AG04450 (cell line): Measurements from ENCODE around the gene PDE11A. TPM values are rescaled to one million over a fixed set of nuclear protein-coding genes. Genes with fewer than 3 reads are reported as not detected.

Experiments
- CTCF ChIA-PET: fragments of 300-600, 350-600 bp; formaldehyde crosslinking; extraction: SDS; loops from one replicate; lab custom pipeline; 2022; ENCODE audit warnings: antibody characterized with exemption, inconsistent platforms; lab: Charles Lee
- POLR2A ChIA-PET: fragments of 350-600 bp; formaldehyde crosslinking; extraction: SDS; loops from one replicate; lab custom pipeline; 2021; ENCODE audit warnings: antibody characterized with exemption, inconsistent platforms; lab: Yijun Ruan, JAX
- DNase-seq: peaks from one replicate; pipeline ENCODE4 v3.0.0-alpha.2; 2011; ENCODE audit warnings: low read depth, low spot score
- H3K27ac ChIP-seq: one replicate; pipeline ENCODE4 v1.5.1; 2012; ENCODE audit warnings: low read depth, low read length, control low read depth
- H3K27me3 ChIP-seq: one replicate; pipeline ENCODE4 v1.6.0; 2012; ENCODE audit warnings: low read length; ENCODE audit not compliant: control insufficient read depth, insufficient read depth
- H3K4me3 ChIP-seq: 2 replicates; pipeline ENCODE4 v1.5.1; 2011; ENCODE audit warnings: mild to moderate bottlenecking, low read depth, low read length, control low read depth
- H3K9me3 ChIP-seq: 2 replicates; pipeline ENCODE4 v1.5.1; 2012; ENCODE audit warnings: low read length; ENCODE audit not compliant: control insufficient read depth, insufficient read depth
- CTCF ChIP-seq: IDR thresholded peaks from 2 replicates; pipeline ENCODE4 v1.5.1; 2011; ENCODE audit warnings: low read depth, low read length, control low read depth, inconsistent platforms
- polyA plus RNA-seq: library from polyadenylated mRNA; depleted of rRNA; stranded (reverse); fragments of >200 nt; gene quantifications from 2 replicates; pipeline ENCODE4 v1.2.3, GENCODE V29; 2011; rRNA removed
- small RNA-seq: library from RNA; depleted of rRNA; stranded (forward); fragments of <200 nt; gene quantifications from one replicate; pipeline ENCODE3, GENCODE V24; 2012; ENCODE audit warnings: low read depth; ENCODE audit not compliant: insufficient read length

The PDE11A gene
- polyA plus RNA-seq, 1 experiment, result 0.24 TPM

GRCh38 chr2:177574356-177574755 lies 498.2 kb downstream of the PDE11A start:
- ChIA-PET CTCF (no interaction called here), POLR2A (no interaction called here)
- DNase-seq, result no peak
- H3K27ac ChIP-seq, result no peak overlapping the region
- TF ChIP-seq CTCF, result no peak
- H3K9me3 ChIP-seq, result no peaks in the 10 kb centered on the region
- H3K4me3 ChIP-seq, result no peak overlapping the region
- no peaks in the 10 kb centered on the region for H3K27me3 ChIP-seq

Small RNA genes lying within 50 kb of the gene (small RNA-seq; reads per million reads assigned to genes)
- not detected for gene AC011998.1
- not detected for gene RNU6-629P

Other genes starting within 250 kb of the PDE11A start
- gene RBM45, start 39.7 kb upstream of the PDE11A start, polyA plus RNA-seq, result 13.0 and 21.9 TPM in 2 replicates
- gene OSBPL6, start 121.7 kb upstream of the PDE11A start, polyA plus RNA-seq, result 4.5 and 5.0 TPM in 2 replicates